K562 (cell line): ENCODE measurements around the gene NOL4L. TPM values are rescaled to one million over a fixed set of nuclear protein-coding genes. Genes with fewer than 3 reads are reported as not detected.

ENCODE experiments used
- BCOR ChIP-seq: fragments of 450-650 bp; IDR thresholded peaks from 2 replicates; pipeline ENCODE4 v1.6.1; 2016
- GATA2 ChIP-seq: sonication (generic); formaldehyde crosslinking; IDR thresholded peaks from 2 replicates; pipeline ENCODE4 v1.4.0; 2020; ENCODE audit warnings: mild to moderate bottlenecking, missing genetic modification reagents
- PTBP1 ChIP-seq: fragments of 200-400 bp; formaldehyde crosslinking; IDR thresholded peaks from 2 replicates; pipeline ENCODE4 v1.6.1; 2017; ENCODE audit warnings: low read depth, low read length
- RBFOX2 ChIP-seq: fragments of 200-400 bp; formaldehyde crosslinking; IDR thresholded peaks from 2 replicates; pipeline ENCODE4 v1.6.1; 2017; ENCODE audit warnings: low read depth, mild to moderate bottlenecking, low read length, moderate library complexity
- RFX5 ChIP-seq: IDR thresholded peaks from 2 replicates; pipeline ENCODE4 v1.6.1; 2011; ENCODE audit warnings: low read depth, mild to moderate bottlenecking, improper control_type of control experiment, low read length
- ZKSCAN3 ChIP-seq: fragments of 250-450 bp; sonication (Bioruptor Pico); IDR thresholded peaks from 2 replicates; pipeline ENCODE4 v1.4.0; 2020
- polyA plus RNA-seq, 8 experiments: library from polyadenylated mRNA; depleted of rRNA in 4 of 8; stranded (reverse) in 5 of 8; unstranded in 3 of 8; fragments of >200 nt; fragmentation: Nextera tagmentation in 2 of 8; fragmentation: Illumina TruSeq in 1 of 8; extraction: Ambion mirVana in 2 of 8; extraction: Trizol in 1 of 8; gene quantifications; 2 replicates each; pipeline versions ENCODE4 v1.2.1 to v1.2.3, GENCODE V29; 2011 to 2014; ENCODE audit warnings: inconsistent platforms in 1 of 8, missing spikeins in 1 of 8
- total RNA-seq, 7 experiments: library from RNA; depleted of rRNA in 6 of 7; stranded (reverse); fragments of >200 nt in 6 of 7; fragmentation: Illumina TruSeq in 2 of 7; extraction: Trizol in 2 of 7; gene quantifications; 2 replicates each; pipeline versions ENCODE4 v1.2.1 to v1.2.3, GENCODE V29; 2011 to 2021; ENCODE audit warnings: low replicate concordance in 1 of 7
- TF ChIP-seq, protein P1 (sequence below): fragments of 200-400 bp; formaldehyde crosslinking; IDR thresholded peaks from 2 replicates; pipeline ENCODE4 v1.6.1; 2017; ENCODE audit warnings: mild to moderate bottlenecking, low read depth, low read length, moderate library complexity
- TF ChIP-seq, protein P2 (sequence below): fragments of 250-450 bp; sonication (Bioruptor Pico); IDR thresholded peaks from 2 replicates; pipeline ENCODE4 v1.5.0; 2021; ENCODE audit warnings: mild to moderate bottlenecking, borderline replicate concordance
- TF ChIP-seq, protein P3 (sequence below): fragments of 450-650 bp; formaldehyde crosslinking; IDR thresholded peaks from 2 replicates; pipeline ENCODE4 v1.4.0; 2022; ENCODE audit warnings: mild to moderate bottlenecking, moderate library complexity
- TF ChIP-seq, protein P4 (sequence below): fragments of 450-650 bp; IDR thresholded peaks from 2 replicates; pipeline ENCODE4 v1.6.1; 2016; ENCODE audit warnings: mild to moderate bottlenecking
- TF ChIP-seq, protein P5 (sequence below): fragments of 250-450 bp; sonication (Bioruptor Pico); IDR thresholded peaks from 2 replicates; pipeline ENCODE4 v1.5.0; 2022; ENCODE audit warnings: mild to moderate bottlenecking
- TF ChIP-seq, protein P6 (sequence below), 2 experiments: IDR thresholded peaks; 2 replicates each; pipeline ENCODE4 v1.6.1; 2012; ENCODE audit warnings: improper control_type of control experiment in 2 of 2, low read depth in 2 of 2, low read length in 2 of 2, borderline replicate concordance in 1 of 2

NOL4L gene
- total and polyA plus RNA-seq, 9 of the 15 experiments (the other 6 are each of a cell fraction or from before 2014, with no cell fraction given), result 5.1 to 36.2 (median 13.6) TPM

DNA sequence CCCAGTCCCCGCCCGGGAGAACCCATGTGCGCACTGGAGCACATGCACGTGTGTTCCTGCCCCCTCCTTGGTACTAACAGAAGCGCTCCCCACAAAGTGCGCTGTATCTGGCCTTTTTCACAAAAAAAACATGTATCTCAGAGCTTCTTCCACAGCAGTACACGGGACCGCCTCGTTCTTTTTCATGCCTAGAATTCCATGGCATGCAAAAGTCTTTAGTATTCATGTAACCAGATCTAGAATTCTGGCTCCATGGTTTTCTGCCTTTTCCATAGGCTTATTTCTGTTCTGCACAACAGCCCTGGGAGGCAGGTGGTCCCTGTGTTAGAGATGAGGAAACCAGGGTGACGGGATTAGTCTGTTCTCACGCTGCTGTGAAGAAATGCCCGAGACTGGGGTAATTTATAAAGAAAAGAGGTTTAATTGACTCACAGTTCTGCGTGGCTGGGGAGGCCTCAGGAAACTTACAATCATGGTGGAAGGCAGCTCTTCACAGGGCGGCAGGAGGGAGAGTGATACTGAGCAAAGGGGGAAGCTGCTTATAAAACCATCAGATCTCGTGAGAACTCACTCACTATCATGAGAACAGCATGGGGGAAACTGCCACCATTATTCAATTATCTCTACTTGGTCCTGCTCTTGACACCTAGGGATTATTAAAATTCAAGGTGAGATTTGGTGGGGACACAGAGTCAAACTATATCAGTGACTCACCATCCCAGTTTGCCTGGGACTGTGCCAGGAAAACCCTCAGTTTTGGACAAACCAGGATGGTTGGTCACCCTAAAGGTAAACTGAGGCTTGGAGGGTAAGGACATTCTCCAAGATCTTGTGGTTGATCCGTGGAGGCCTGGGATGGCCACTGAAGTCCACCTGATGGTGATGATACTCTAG is 47.6 kb upstream of the NOL4L start (continued):
- TF ChIP-seq, protein P1, sequence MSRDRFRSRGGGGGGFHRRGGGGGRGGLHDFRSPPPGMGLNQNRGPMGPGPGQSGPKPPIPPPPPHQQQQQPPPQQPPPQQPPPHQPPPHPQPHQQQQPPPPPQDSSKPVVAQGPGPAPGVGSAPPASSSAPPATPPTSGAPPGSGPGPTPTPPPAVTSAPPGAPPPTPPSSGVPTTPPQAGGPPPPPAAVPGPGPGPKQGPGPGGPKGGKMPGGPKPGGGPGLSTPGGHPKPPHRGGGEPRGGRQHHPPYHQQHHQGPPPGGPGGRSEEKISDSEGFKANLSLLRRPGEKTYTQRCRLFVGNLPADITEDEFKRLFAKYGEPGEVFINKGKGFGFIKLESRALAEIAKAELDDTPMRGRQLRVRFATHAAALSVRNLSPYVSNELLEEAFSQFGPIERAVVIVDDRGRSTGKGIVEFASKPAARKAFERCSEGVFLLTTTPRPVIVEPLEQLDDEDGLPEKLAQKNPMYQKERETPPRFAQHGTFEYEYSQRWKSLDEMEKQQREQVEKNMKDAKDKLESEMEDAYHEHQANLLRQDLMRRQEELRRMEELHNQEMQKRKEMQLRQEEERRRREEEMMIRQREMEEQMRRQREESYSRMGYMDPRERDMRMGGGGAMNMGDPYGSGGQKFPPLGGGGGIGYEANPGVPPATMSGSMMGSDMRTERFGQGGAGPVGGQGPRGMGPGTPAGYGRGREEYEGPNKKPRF, result no peak
- TF ChIP-seq RFX5 (no peak), BCOR (peak; percentile 74; the same call in 1 of the 2 replicates), GATA2 (no peak), PTBP1 (no peak), RBFOX2 (no peak), ZKSCAN3 (CRISPR knock-in tag) (no peak)
- TF ChIP-seq, protein P2, sequence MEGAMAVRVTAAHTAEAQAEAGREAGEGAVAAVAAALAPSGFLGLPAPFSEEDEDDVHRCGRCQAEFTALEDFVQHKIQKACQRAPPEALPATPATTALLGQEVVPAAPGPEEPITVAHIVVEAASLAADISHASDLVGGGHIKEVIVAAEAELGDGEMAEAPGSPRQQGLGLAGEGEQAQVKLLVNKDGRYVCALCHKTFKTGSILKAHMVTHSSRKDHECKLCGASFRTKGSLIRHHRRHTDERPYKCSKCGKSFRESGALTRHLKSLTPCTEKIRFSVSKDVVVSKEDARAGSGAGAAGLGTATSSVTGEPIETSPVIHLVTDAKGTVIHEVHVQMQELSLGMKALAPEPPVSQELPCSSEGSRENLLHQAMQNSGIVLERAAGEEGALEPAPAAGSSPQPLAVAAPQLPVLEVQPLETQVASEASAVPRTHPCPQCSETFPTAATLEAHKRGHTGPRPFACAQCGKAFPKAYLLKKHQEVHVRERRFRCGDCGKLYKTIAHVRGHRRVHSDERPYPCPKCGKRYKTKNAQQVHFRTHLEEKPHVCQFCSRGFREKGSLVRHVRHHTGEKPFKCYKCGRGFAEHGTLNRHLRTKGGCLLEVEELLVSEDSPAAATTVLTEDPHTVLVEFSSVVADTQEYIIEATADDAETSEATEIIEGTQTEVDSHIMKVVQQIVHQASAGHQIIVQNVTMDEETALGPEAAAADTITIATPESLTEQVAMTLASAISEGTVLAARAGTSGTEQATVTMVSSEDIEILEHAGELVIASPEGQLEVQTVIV (CRISPR knock-in tag), result no peak; the same call in 1 of the 2 replicates
- TF ChIP-seq, protein P3, sequence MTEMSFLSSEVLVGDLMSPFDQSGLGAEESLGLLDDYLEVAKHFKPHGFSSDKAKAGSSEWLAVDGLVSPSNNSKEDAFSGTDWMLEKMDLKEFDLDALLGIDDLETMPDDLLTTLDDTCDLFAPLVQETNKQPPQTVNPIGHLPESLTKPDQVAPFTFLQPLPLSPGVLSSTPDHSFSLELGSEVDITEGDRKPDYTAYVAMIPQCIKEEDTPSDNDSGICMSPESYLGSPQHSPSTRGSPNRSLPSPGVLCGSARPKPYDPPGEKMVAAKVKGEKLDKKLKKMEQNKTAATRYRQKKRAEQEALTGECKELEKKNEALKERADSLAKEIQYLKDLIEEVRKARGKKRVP (CRISPR knock-in tag), result no peak
- TF ChIP-seq, protein P4, sequence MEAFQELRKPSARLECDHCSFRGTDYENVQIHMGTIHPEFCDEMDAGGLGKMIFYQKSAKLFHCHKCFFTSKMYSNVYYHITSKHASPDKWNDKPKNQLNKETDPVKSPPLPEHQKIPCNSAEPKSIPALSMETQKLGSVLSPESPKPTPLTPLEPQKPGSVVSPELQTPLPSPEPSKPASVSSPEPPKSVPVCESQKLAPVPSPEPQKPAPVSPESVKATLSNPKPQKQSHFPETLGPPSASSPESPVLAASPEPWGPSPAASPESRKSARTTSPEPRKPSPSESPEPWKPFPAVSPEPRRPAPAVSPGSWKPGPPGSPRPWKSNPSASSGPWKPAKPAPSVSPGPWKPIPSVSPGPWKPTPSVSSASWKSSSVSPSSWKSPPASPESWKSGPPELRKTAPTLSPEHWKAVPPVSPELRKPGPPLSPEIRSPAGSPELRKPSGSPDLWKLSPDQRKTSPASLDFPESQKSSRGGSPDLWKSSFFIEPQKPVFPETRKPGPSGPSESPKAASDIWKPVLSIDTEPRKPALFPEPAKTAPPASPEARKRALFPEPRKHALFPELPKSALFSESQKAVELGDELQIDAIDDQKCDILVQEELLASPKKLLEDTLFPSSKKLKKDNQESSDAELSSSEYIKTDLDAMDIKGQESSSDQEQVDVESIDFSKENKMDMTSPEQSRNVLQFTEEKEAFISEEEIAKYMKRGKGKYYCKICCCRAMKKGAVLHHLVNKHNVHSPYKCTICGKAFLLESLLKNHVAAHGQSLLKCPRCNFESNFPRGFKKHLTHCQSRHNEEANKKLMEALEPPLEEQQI, result no peak
- TF ChIP-seq, protein P5, sequence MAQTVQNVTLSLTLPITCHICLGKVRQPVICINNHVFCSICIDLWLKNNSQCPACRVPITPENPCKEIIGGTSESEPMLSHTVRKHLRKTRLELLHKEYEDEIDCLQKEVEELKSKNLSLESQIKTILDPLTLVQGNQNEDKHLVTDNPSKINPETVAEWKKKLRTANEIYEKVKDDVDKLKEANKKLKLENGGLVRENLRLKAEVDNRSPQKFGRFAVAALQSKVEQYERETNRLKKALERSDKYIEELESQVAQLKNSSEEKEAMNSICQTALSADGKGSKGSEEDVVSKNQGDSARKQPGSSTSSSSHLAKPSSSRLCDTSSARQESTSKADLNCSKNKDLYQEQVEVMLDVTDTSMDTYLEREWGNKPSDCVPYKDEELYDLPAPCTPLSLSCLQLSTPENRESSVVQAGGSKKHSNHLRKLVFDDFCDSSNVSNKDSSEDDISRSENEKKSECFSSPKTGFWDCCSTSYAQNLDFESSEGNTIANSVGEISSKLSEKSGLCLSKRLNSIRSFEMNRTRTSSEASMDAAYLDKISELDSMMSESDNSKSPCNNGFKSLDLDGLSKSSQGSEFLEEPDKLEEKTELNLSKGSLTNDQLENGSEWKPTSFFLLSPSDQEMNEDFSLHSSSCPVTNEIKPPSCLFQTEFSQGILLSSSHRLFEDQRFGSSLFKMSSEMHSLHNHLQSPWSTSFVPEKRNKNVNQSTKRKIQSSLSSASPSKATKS (CRISPR knock-in tag), result no peak
- TF ChIP-seq, protein P6, sequence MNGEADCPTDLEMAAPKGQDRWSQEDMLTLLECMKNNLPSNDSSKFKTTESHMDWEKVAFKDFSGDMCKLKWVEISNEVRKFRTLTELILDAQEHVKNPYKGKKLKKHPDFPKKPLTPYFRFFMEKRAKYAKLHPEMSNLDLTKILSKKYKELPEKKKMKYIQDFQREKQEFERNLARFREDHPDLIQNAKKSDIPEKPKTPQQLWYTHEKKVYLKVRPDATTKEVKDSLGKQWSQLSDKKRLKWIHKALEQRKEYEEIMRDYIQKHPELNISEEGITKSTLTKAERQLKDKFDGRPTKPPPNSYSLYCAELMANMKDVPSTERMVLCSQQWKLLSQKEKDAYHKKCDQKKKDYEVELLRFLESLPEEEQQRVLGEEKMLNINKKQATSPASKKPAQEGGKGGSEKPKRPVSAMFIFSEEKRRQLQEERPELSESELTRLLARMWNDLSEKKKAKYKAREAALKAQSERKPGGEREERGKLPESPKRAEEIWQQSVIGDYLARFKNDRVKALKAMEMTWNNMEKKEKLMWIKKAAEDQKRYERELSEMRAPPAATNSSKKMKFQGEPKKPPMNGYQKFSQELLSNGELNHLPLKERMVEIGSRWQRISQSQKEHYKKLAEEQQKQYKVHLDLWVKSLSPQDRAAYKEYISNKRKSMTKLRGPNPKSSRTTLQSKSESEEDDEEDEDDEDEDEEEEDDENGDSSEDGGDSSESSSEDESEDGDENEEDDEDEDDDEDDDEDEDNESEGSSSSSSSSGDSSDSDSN (IDR thresholded peaks at IDR 0.05; ENCODE audit: borderline replicate concordance in 1 of 2, low read depth in 2 of 2, low read length in 2 of 2), result no peak
